ENCODE measurements around the gene PIP4K2A. TPM values are rescaled to one million over a fixed set of nuclear protein-coding genes. Genes with fewer than 3 reads are reported as not detected.

PIP4K2A gene
- total and polyA plus RNA-seq, 10 donors, result 30.1 to 168 (median 101) TPM

- WGBS, 5 donors, result 68 to 87% (median 81%) methylated on average over 6 of the region's 6 CpGs
Observed at GRCh38 chr10:22662733-22663330, 51.5 kb downstream of the PIP4K2A start.

GRCh38 chr10:22659866-22660265 is 54.5 kb downstream of the PIP4K2A start:
- Histone ChIP-seq H3K4me3 (no peak overlapping the region), H3K4me1 (peaks cover 35 to 97% (median 83%) of the 10 kb centered on the region in 6 donors), H3K36me3 (no peaks in the 10 kb centered on the region), H3K9me3 (no peaks in the 10 kb centered on the region), H3K27ac (peak overlapping the region in 3 of 8 donors; percentile 74 to 85 (median 78)), H3K27me3 (replicated peaks in 1 of 7) (no peaks in the 10 kb centered on the region)
- DNase-seq, result no peak
- TF ChIP-seq POLR2AphosphoS5 (IDR thresholded peaks at IDR 0.05) (no peak), POLR2A (IDR thresholded peaks at IDR 0.05) (no peak), CTCF (IDR thresholded peaks at IDR 0.05 in 8 of 11, conservative IDR thresholded peaks at IDR 0.05 in 3 of 11) (no peak)
- 80 to 88% (median 83%) methylated on average over 8 of the region's 8 CpGs for WGBS, 5 donors
- intact Hi-C loops (cut with DNase I; ENCODE audit: low total_unique reads), result no loop called here

More at GRCh38 chr10:22662733-22663330, 51.5 kb downstream of the PIP4K2A start:
- Histone ChIP-seq H3K4me1 (peaks cover 24 to 97% (median 82%) of the 10 kb centered on the region in 6 donors), H3K9me3 (no peaks in the 10 kb centered on the region), H3K36me3 (no peaks in the 10 kb centered on the region), H3K27ac (peak overlapping the region in 2 of 8 donors; percentile 1 to 36), H3K27me3 (replicated peaks in 1 of 7) (no peaks in the 10 kb centered on the region), H3K4me3 (no peak overlapping the region)
- intact Hi-C loops (cut with DNase I; ENCODE audit: low total_unique reads), result no loop called here
- DNase-seq, result no peak
- TF ChIP-seq CTCF (IDR thresholded peaks at IDR 0.05 in 8 of 11, conservative IDR thresholded peaks at IDR 0.05 in 3 of 11) (no peak), POLR2AphosphoS5 (IDR thresholded peaks at IDR 0.05) (peak in 1 of 3 donors; percentile 25)

- no peak for TF ChIP-seq POLR2A (IDR thresholded peaks at IDR 0.05)
- TF ChIP-seq POLR2AphosphoS5 (IDR thresholded peaks at IDR 0.05), result no peak
- TF ChIP-seq CTCF (IDR thresholded peaks at IDR 0.05 in 8 of 11, conservative IDR thresholded peaks at IDR 0.05 in 3 of 11), result no peak
- Histone ChIP-seq H3K27me3 (replicated peaks in 1 of 7) (no peaks in the 10 kb centered on the region), H3K4me1 (peaks cover 43 to 99% (median 86%) of the 10 kb centered on the region in 6 donors), H3K9me3 (no peaks in the 10 kb centered on the region), H3K36me3 (no peaks in the 10 kb centered on the region), H3K27ac (peak overlapping the region in 4 of 8 donors; percentile 37 to 85 (median 76)), H3K4me3 (no peak overlapping the region)
- intact Hi-C loops (cut with DNase I; ENCODE audit: low total_unique reads), result no loop called here
- 90 to 96% (median 93%) methylated on average over 7 of the region's 7 CpGs for WGBS, 5 donors
- no peak for DNase-seq
Observed at GRCh38 chr10:22658745-22659410, 55.5 kb downstream of the PIP4K2A start.

GRCh38 chr10:22657566-22658225 is 56.7 kb downstream of the PIP4K2A start:
- WGBS, 5 donors, result 37 to 49% (median 43%) methylated on average over 5 of the region's 5 CpGs
- Histone ChIP-seq H3K36me3 (no peaks in the 10 kb centered on the region), H3K4me3 (no peak overlapping the region), H3K4me1 (peaks cover 55 to 100% (median 91%) of the 10 kb centered on the region in 6 donors), H3K27ac (peak overlapping the region in 6 of 8 donors; percentile 14 to 85 (median 73)), H3K9me3 (no peaks in the 10 kb centered on the region), H3K27me3 (replicated peaks in 1 of 7) (no peaks in the 10 kb centered on the region)
- TF ChIP-seq POLR2A (IDR thresholded peaks at IDR 0.05) (no peak), CTCF (IDR thresholded peaks at IDR 0.05 in 8 of 11, conservative IDR thresholded peaks at IDR 0.05 in 3 of 11) (no peak), POLR2AphosphoS5 (IDR thresholded peaks at IDR 0.05) (no peak)
- intact Hi-C loops (cut with DNase I; ENCODE audit: low total_unique reads), result no loop called here
- no peak for DNase-seq

Measured in spleen (tissue), 11 donors.